HG03095 (cell line): ENCODE results near the gene CORO2A.

ENCODE experiments used
- ATAC-seq: cut with Tn5 transposase; IDR thresholded peaks from one replicate; pipeline ENCODE4 v1.9.1; 2021; ENCODE audit warnings: moderate library complexity; ENCODE audit not compliant: unreplicated experiment

The CORO2A gene

GRCh38 chr9:98220911-98221310 lies 28.5 kb upstream of the CORO2A start:
- ATAC-seq, result no peak

GRCh38 chr9:98219794-98220370 lies 27.4 kb upstream of the CORO2A start:
- ATAC-seq, result no peak

- no peak for ATAC-seq
These were observed 26.9 kb upstream of the CORO2A start for GRCh38 chr9:98219364-98219716.

- no peak for ATAC-seq
These were observed 26.3 kb upstream of the CORO2A start for GRCh38 chr9:98218562-98219363.

- no peak for ATAC-seq
These were observed 24.8 kb upstream of the CORO2A start for GRCh38 chr9:98217255-98217654.

GRCh38 chr9:98216391-98216790 lies 24.0 kb upstream of the CORO2A start:
- ATAC-seq, result no peak

- ATAC-seq, result no peak
These were observed 23.4 kb upstream of the CORO2A start for GRCh38 chr9:98215821-98216220.

- ATAC-seq, result no peak
These were observed 22.8 kb upstream of the CORO2A start for GRCh38 chr9:98215271-98215670.

- ATAC-seq, result no peak
These were observed 22.4 kb upstream of the CORO2A start for GRCh38 chr9:98214811-98215210.

GRCh38 chr9:98211260-98211659 lies 18.8 kb upstream of the CORO2A start:
- ATAC-seq, result no peak

GRCh38 chr9:98210435-98210834 lies 18.0 kb upstream of the CORO2A start:
- no peak for ATAC-seq

GRCh38 chr9:98209530-98209929 lies 17.1 kb upstream of the CORO2A start:
- no peak for ATAC-seq

GRCh38 chr9:98208635-98209034 lies 16.2 kb upstream of the CORO2A start:
- no peak for ATAC-seq

GRCh38 chr9:98207606-98208005 lies 15.2 kb upstream of the CORO2A start:
- ATAC-seq, result no peak

- no peak for ATAC-seq
These were observed 14.3 kb upstream of the CORO2A start for GRCh38 chr9:98206754-98207153.

GRCh38 chr9:98204692-98205091 lies 12.3 kb upstream of the CORO2A start:
- no peak for ATAC-seq

GRCh38 chr9:98203153-98203552 lies 10.7 kb upstream of the CORO2A start:
- no peak for ATAC-seq

GRCh38 chr9:98202252-98202651 lies 9.8 kb upstream of the CORO2A start:
- ATAC-seq, result no peak

GRCh38 chr9:98201749-98202148 lies 9.3 kb upstream of the CORO2A start:
- ATAC-seq, result no peak

GRCh38 chr9:98201102-98201501 lies 8.7 kb upstream of the CORO2A start:
- no peak for ATAC-seq

GRCh38 chr9:98199388-98200033 lies 7.1 kb upstream of the CORO2A start:
- ATAC-seq, result no peak

GRCh38 chr9:98195671-98196070 lies 3.2 kb upstream of the CORO2A start:
- ATAC-seq, result no peak
